NCI-H2029 treated with DMSO at 0.1 percent for 48 hours (cell line): Measurements from ENCODE around the gene NUP93.

Experiments
- DNase-seq: peaks from one replicate; lab custom pipeline; 2025; lab: John Stamatoyannopoulos, UW

Gene NUP93

GRCh38 chr16:56894331-56894917 is 164.5 kb downstream of the NUP93 start:
- no peak for DNase-seq

GRCh38 chr16:56895813-56896212 is 165.9 kb downstream of the NUP93 start:
- no peak for DNase-seq

DNA sequence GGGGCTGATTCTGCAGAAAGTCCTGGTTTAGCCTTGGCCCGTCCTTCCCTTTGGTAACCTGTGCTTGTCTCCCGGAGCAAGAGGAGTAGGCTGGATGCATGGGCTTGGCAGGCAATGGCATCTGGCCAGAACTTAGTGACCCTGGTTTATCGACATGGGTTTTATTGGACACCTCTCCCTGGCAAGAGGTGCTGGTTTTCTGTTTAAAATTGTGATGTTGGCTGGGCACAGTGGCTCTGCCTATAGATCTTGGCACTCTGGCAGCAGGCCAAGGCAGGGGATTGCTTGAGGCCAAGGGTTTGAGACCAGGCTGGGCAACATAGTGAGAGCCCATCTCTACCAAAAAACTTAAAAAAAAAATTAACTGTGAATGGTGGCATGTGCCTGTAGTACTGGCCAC is 166.3 kb downstream of the NUP93 start:
- no peak for DNase-seq

GRCh38 chr16:56897026-56897799 is 167.3 kb downstream of the NUP93 start:
- DNase-seq: no peak

- no peak for DNase-seq
Measured at GRCh38 chr16:56898847-56899246, 168.9 kb downstream of the NUP93 start.
